ENCODE data around the gene NECTIN4. TPM values are rescaled to one million over a fixed set of nuclear protein-coding genes. Genes with fewer than 3 reads are reported as not detected.
A peak's percentile ranks its signal among the peaks of the same experiment; 100 is the strongest.

Gene NECTIN4
- total RNA-seq, 1 experiment from 2014 or later: 8.8 TPM

DNA sequence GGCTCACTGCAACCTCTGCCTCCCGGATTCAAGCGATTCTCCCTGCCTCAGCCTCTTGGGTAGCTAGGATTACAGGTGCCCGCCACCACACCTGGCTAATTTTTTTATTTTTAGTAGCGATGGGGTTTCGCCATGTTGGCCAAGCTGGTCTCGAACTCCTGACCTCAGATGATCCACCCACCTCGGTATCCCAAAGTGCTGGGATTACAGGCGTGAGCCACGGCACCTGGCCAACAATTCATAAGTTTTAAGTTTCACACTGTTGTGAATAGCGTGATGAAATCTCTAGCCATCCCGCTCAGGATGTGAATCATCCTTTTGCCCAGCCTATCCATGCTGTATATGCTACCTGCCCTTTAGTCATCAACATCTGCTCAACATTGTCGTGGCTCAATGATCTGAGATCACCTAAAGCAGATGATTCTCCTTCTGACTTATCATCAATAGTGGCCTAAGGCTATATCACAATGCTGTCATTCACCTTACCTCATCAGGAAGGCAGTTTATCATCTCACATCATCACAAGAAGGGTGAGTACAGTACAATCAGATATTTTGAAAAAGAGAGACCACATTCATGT is 25.9 kb upstream of the NECTIN4 start:
- Histone ChIP-seq H3K79me2 (ENCODE audit: low read depth) (peaks cover 79% of the 10 kb centered on the region), H3K4me2 (peak overlapping the region; percentile 94), H3K27me3 (ENCODE audit: insufficient read depth, low read depth) (no peaks in the 10 kb centered on the region), H3K4me1 (replicated peaks; ENCODE audit: insufficient read depth) (peaks cover 50% of the 10 kb centered on the region), H3K9me2 (ENCODE audit: insufficient read depth) (no peaks in the 10 kb centered on the region), H3K9me3 (ENCODE audit: insufficient read depth, low read depth) (no peaks in the 10 kb centered on the region), H3F3A (ENCODE audit: insufficient read depth, low read depth) (peaks cover 50% of the 10 kb centered on the region), H2AFZ (no peak overlapping the region), H3K4me3 (no peak overlapping the region), H3K36me3 (ENCODE audit: low read depth) (peaks cover 9% of the 10 kb centered on the region; the same call in 1 of the 2 replicates), H4K20me1 (ENCODE audit: insufficient read depth) (peaks cover 16% of the 10 kb centered on the region), H3K27ac (peak overlapping the region; percentile 81)
- CTCF ChIA-PET: no interaction called here
- peak; percentile 75 to 96 for DNase-seq
- BruUV-seq (replicated peaks): no TSS peak
- POLR2A ChIA-PET (ENCODE audit: unreplicated experiment): no interaction called here
- intact Hi-C loops (cut with micrococcal nuclease; ENCODE audit: unreplicated experiment): no loop called here
- TF ChIP-seq EZH2 (IDR thresholded peaks at IDR 0.05; ENCODE audit: low read depth): no peak
- TF ChIP-seq, protein P1, sequence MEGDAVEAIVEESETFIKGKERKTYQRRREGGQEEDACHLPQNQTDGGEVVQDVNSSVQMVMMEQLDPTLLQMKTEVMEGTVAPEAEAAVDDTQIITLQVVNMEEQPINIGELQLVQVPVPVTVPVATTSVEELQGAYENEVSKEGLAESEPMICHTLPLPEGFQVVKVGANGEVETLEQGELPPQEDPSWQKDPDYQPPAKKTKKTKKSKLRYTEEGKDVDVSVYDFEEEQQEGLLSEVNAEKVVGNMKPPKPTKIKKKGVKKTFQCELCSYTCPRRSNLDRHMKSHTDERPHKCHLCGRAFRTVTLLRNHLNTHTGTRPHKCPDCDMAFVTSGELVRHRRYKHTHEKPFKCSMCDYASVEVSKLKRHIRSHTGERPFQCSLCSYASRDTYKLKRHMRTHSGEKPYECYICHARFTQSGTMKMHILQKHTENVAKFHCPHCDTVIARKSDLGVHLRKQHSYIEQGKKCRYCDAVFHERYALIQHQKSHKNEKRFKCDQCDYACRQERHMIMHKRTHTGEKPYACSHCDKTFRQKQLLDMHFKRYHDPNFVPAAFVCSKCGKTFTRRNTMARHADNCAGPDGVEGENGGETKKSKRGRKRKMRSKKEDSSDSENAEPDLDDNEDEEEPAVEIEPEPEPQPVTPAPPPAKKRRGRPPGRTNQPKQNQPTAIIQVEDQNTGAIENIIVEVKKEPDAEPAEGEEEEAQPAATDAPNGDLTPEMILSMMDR (conservative IDR thresholded peaks at IDR 0.05): no peak

DNA sequence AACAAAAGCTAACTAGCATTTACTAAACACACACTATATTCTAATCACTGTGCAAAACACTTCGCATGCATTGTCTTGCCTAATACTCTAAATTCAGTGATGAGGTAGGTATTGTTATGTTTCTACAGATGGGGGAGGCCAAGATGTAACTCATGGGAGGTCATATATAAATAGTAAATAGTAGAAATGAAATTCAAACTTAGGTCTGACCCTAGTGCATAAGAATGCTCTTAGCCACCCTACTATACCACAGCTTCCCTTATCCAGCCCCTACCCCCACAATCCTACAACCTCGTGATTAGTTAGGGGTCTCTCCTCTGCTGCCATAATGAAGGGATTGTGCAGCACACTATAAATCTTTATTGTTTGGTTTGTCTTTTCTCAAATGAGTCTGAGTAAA is 25.2 kb upstream of the NECTIN4 start:
- intact Hi-C loops (cut with micrococcal nuclease; ENCODE audit: unreplicated experiment): no loop called here
- peak overlapping the region; percentile 81 for H3K27ac ChIP-seq
- DNase-seq: no peak
- POLR2A ChIA-PET (ENCODE audit: unreplicated experiment): no interaction called here
- no peak overlapping the region for H3K4me3 ChIP-seq
- no peaks in the 10 kb centered on the region for H3K9me3 ChIP-seq (ENCODE audit: insufficient read depth, low read depth)
- peaks cover 9% of the 10 kb centered on the region; the same call in 1 of the 2 replicates for H3K36me3 ChIP-seq (ENCODE audit: low read depth)
- H3K9me2 ChIP-seq (ENCODE audit: insufficient read depth): no peaks in the 10 kb centered on the region
- BruUV-seq (replicated peaks): no TSS peak
- peaks cover 86% of the 10 kb centered on the region for H3K79me2 ChIP-seq (ENCODE audit: low read depth)
- H3K4me1 ChIP-seq (replicated peaks; ENCODE audit: insufficient read depth): peaks cover 48% of the 10 kb centered on the region
- no peak overlapping the region for H2AFZ ChIP-seq
- peak overlapping the region; percentile 17 for H3K4me2 ChIP-seq
- TF ChIP-seq, protein P1 (conservative IDR thresholded peaks at IDR 0.05): no peak
- TF ChIP-seq EZH2 (IDR thresholded peaks at IDR 0.05; ENCODE audit: low read depth): no peak
- CTCF ChIA-PET: no interaction called here
- H4K20me1 ChIP-seq (ENCODE audit: insufficient read depth): peaks cover 18% of the 10 kb centered on the region
- peaks cover 44% of the 10 kb centered on the region for H3F3A ChIP-seq (ENCODE audit: insufficient read depth, low read depth)
- H3K27me3 ChIP-seq (ENCODE audit: insufficient read depth, low read depth): no peaks in the 10 kb centered on the region

DNA sequence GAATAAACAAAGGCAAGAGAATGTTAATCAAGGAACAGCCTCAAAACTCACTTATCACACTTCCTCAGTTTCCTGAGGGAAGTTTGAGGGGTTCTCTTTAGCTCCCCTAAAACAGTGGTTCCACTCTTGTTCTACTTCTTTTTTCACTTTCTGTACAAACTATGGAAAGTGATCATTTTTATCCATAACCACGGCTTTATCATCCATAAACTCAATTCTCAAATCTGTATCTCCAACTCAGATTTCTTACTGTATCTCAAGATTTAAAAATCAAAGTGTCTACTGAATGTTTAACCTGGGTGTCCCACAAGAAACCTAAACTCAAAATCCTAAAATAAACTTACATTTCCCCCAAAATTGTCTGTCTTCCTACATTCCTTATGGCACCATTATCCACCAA is 24.6 kb upstream of the NECTIN4 start:
- ChIA-PET POLR2A (ENCODE audit: unreplicated experiment) (no interaction called here), CTCF (no interaction called here)
- Histone ChIP-seq H4K20me1 (ENCODE audit: insufficient read depth) (peaks cover 24% of the 10 kb centered on the region), H3K9me2 (ENCODE audit: insufficient read depth) (no peaks in the 10 kb centered on the region), H3K4me3 (no peak overlapping the region), H2AFZ (no peak overlapping the region), H3K4me1 (replicated peaks; ENCODE audit: insufficient read depth) (peaks cover 41% of the 10 kb centered on the region), H3K27ac (peak overlapping the region; percentile 81), H3K79me2 (ENCODE audit: low read depth) (peaks cover 87% of the 10 kb centered on the region), H3K36me3 (ENCODE audit: low read depth) (peaks cover 11% of the 10 kb centered on the region; the same call in 1 of the 2 replicates), H3K27me3 (ENCODE audit: insufficient read depth, low read depth) (no peaks in the 10 kb centered on the region), H3F3A (ENCODE audit: insufficient read depth, low read depth) (peaks cover 40% of the 10 kb centered on the region), H3K9me3 (ENCODE audit: insufficient read depth, low read depth) (no peaks in the 10 kb centered on the region), H3K4me2 (peak overlapping the region; percentile 17; the same call in 1 of the 2 replicates)
- DNase-seq: no peak
- BruUV-seq (replicated peaks): no TSS peak
- intact Hi-C loops (cut with micrococcal nuclease; ENCODE audit: unreplicated experiment): no loop called here
- no peak for TF ChIP-seq EZH2 (IDR thresholded peaks at IDR 0.05; ENCODE audit: low read depth)

DNA sequence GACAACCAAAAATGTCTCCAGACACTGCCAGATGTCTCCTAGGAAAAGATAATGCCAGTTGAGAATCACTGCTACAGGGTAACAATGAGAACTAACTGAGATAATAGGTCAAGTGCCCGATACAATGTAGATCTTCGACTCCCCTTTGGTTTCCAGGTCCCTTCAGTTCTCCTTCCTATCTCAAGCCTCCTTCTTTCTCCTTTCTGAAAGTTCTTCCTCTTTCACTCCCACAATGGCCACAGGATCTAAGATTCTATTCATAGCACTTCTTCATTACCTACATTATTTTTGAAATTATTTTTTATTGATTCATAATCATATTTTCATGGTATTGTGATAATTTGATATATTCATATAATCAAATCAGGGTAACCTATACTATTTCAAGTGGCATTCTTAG is 22.2 kb upstream of the NECTIN4 start:
- Histone ChIP-seq H4K20me1 (ENCODE audit: insufficient read depth) (peaks cover 38% of the 10 kb centered on the region), H3K4me3 (no peak overlapping the region), H3K36me3 (ENCODE audit: low read depth) (peaks cover 15% of the 10 kb centered on the region; the same call in 1 of the 2 replicates), H3K79me2 (ENCODE audit: low read depth) (peaks cover 88% of the 10 kb centered on the region), H2AFZ (no peak overlapping the region), H3K4me1 (replicated peaks; ENCODE audit: insufficient read depth) (peaks cover 31% of the 10 kb centered on the region), H3K9me2 (ENCODE audit: insufficient read depth) (no peaks in the 10 kb centered on the region), H3K27me3 (ENCODE audit: insufficient read depth, low read depth) (no peaks in the 10 kb centered on the region), H3K9me3 (ENCODE audit: insufficient read depth, low read depth) (no peaks in the 10 kb centered on the region), H3K4me2 (no peak overlapping the region), H3K27ac (no peak overlapping the region), H3F3A (ENCODE audit: insufficient read depth, low read depth) (peaks cover 22% of the 10 kb centered on the region)
- ChIA-PET CTCF (no interaction called here), POLR2A (ENCODE audit: unreplicated experiment) (no interaction called here)
- no peak for TF ChIP-seq EZH2 (IDR thresholded peaks at IDR 0.05; ENCODE audit: low read depth)
- TF ChIP-seq, protein P1 (conservative IDR thresholded peaks at IDR 0.05): no peak
- no TSS peak for BruUV-seq (replicated peaks)
- no peak for DNase-seq
- intact Hi-C loops (cut with micrococcal nuclease; ENCODE audit: unreplicated experiment): no loop called here
